GM18909 (cell line): Measurements from ENCODE around the gene TRPV5.
"Not testable (repeated sequence)": the region's sequence is repeated elsewhere in the genome, so short reads cannot be mapped to it uniquely, and the experiment has no call there.

Source experiments
- ATAC-seq: cut with Tn5 transposase; IDR thresholded peaks from one replicate; pipeline ENCODE4 v1.9.1; 2021; ENCODE audit warnings: mild to moderate bottlenecking; ENCODE audit not compliant: unreplicated experiment, poor library complexity

TRPV5 gene

DNA sequence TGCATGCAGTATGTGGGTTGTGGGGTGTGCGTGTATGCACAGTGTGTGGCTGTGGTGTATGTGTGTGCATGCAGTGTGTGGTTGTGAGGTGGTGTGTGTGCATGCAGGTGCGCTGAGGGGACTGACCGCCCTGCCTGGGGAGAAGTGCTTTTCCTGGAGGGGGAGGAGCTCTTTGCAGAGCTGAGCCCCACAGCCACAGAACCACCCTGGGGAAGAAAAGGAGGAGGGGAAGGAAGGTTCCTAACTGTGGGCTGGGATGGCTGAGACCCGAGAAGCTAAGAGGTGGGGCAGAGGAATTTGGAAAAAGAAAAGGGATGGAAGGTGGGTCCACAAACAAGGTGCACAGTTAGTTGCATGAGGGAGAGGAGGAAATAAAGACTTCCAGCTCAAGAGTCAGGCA lies at the start of gene TRPV5:
TRPV5 (minus strand) TSS at position 123 of the 400 bp plus-strand sequence. CDS start 287 bp downstream, outside the sequence.
- no peak for ATAC-seq

GRCh38 chr7:142978402-142978801 lies 44.9 kb upstream of the TRPV5 start:
- not testable (repeated sequence) for ATAC-seq

- ATAC-seq = no peak
These were observed 41.1 kb upstream of the TRPV5 start for GRCh38 chr7:142974626-142975025.

DNA sequence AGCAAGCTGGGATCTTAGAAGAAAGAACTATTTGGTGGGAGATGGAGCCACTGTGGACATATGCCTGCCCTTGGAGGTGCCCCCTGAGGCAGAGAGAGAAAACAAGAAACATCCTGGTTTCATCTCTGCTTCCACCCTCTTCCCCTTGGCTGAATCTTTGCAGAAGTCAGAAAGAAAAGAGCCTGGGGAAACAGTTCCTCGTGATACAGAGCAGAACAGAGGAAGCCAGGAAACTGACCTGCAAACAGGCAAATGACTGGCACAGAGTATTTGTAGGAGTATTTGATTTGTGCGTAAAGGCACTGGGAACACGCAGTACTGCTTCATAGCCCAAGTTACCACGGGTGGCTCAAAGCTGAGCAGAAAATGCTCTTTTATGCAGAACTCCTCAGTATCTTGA lies 35.6 kb upstream of the TRPV5 start:
- ATAC-seq = no peak

GRCh38 chr7:142968229-142968628 lies 34.7 kb upstream of the TRPV5 start:
- ATAC-seq = no peak

DNA sequence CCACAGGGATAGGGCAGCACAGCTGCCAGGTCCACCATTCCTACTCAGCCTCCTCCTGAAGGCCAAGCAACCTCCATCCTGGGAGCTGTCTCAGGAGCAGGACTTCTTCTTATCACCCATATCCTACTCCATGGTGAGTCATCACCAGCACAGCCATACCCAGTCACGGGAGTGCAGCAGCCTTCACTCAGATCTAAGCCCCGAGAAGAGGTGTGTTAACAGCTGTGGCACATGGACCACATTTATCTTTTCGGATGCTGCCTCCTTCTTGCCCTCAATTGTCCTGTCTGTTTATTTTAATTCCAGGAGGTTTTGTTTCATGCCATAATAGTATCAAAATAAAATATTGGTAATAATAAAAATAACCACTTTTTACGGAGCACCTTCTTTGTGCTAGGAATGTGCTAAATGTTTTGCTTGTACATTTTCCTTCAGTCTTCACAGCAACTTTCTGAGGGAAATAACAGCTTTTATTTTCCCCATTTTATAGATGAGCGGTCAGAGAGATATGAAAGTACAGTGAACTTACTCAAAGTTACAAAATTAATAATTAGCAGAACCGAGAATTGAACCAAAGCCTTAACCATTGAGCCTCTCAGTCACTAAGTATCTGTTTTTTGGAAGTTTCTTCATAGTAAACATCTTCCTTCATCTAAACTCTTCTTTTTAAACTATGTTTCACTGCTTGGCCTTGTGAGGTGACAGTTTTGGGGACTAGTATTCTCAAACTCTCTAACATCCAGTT lies 31.1 kb upstream of the TRPV5 start:
- ATAC-seq = no peak

- no peak for ATAC-seq
These were observed 30.4 kb upstream of the TRPV5 start for GRCh38 chr7:142963993-142964392.

DNA sequence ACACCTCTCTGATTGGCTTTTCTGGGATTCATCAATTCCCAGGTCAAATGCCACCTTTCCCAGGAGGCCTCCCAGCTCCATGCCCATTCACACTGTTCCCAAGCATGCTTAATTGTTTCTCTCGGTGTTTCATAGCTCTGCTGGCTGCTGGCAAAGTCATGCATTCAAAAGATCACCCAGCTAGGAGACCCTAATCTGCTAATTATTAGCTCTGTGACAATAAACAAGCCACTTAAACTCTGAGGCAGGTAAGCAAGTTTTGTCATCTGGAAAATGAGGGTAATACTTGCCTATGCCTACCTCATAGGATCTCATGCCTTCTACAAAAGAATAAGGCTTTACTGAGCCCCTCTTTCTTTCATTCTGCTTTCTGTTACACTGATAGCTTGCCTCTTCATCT lies 29.4 kb upstream of the TRPV5 start:
- ATAC-seq = no peak

- no peak for ATAC-seq
These were observed 28.7 kb upstream of the TRPV5 start, which contains the start of gene KEL for GRCh38 chr7:142961973-142962926. KEL (minus strand) TSS chr7:142962363; CDS start chr7:142962206, 157 bp downstream.

- ATAC-seq = no peak
These were observed 28.0 kb upstream of the TRPV5 start for GRCh38 chr7:142961595-142961972.

DNA sequence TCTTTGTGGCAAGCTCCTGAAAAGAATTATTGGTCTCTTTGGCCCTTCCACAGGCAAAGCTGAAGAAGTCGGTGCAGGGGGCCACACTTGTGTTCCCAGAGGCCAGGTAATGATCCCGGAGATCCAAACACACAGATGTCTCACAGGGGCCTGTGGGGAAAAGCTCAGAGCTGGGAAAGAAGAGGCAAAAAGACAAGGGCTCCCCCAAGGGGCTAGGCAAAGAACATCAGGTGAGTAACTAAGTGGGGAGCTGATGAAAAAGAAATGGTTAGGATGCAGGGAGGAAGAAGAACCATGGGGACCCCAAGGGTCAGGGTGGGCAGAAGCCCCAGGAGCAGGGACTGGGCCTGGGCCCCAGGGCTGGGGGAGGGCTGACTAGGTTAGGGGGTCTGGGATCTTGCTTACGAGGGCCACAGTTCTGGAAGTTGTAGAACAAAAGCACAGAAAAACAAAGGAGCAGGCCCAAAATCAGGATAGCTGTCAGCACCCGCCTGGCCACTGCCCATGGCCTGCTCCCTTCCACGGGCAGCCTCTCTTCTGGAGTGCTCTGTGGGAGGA lies 27.5 kb upstream of the TRPV5 start:
- no peak for ATAC-seq

GRCh38 chr7:142959202-142959601 lies 25.7 kb upstream of the TRPV5 start:
- ATAC-seq = no peak

GRCh38 chr7:142957723-142958122 lies 24.2 kb upstream of the TRPV5 start:
- no peak for ATAC-seq

GRCh38 chr7:142956951-142957623 lies 23.5 kb upstream of the TRPV5 start:
- no peak for ATAC-seq

GRCh38 chr7:142954680-142955268 lies 21.2 kb upstream of the TRPV5 start:
- ATAC-seq = peak; percentile 74

- ATAC-seq = no peak
These were observed 16.7 kb upstream of the TRPV5 start for GRCh38 chr7:142950235-142950634.

DNA sequence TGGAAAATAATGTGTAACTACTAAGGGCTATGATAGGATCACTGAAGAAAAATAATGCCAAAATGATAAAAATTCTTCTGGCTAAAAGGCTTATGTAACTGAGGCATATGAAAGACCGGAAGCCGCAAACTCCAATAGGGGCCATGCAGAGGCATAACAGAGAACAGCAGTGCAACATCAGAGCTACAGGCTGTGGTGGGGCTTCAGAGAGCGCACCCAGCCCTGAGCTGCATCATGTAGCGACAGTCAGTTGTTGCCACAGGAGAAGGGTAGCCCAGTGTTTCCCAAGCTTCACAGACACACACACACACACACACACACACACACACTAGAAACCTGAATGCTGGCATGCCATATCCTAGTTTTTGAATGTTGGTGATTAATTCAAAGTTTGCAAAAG lies 15.1 kb upstream of the TRPV5 start:
- no peak for ATAC-seq

- no peak for ATAC-seq
These were observed 11.5 kb upstream of the TRPV5 start for GRCh38 chr7:142945001-142945400.

DNA sequence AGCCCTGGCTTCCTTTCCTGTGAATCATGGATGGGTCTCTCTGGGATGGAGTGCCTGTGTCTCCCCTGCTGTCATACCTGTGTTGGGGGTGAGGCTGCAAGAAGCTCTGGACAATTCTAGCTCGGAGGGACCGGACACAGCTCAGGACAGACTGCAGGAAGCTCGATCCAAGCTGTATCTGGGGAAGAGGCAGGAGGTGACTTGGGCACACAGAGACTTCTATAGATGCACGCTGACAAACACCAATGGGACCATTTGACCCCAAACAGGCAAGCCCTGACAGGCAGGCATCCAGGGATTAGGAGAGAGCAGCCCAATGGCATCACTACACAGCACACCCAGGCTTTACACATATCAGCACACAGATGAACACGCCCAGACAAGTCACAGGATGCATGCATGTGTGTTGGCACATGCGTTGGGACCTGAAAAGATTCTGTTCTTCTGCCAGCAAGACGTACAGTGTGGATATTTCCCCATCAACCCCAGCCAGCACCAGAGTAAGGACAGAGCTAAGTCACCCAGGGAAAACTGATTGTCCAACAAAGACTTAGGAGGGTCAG lies 10.2 kb upstream of the TRPV5 start:
- no peak for ATAC-seq

DNA sequence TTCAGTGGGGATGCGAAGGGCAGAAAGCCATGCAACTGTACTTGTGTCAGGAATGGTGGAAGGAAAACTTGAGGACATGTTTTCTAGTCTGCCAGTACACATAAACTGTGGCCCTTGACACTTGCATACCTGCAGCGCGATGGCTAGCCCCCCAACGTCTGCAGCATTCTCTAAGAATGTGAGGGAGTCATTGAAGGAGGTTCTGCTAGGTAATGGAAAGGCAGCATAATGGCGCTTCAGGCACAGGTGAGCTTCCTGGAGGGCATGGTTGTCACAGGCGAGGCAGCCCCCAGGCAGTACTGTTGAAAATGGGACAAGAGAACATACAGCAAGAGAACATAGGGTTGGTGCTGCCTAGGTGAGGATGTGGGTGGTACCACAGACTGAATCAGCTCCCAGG lies 9.2 kb upstream of the TRPV5 start:
- ATAC-seq = no peak
